Breast epithelium (tissue), 4 donors: ENCODE measurements around the gene IL22. TPM values are rescaled to one million over a fixed set of nuclear protein-coding genes. Genes with fewer than 3 reads are reported as not detected.

ENCODE experiments used
- DNase-seq, 2 donors: peaks; one replicate each; pipeline ENCODE4 v3.0.0-alpha.2; 2019; ENCODE audit warnings: low spot score in 2 of 2
- H3K27ac ChIP-seq, 2 donors: fragments of 200-600 bp; sonication (generic) in 1 of 2; one replicate each; pipeline ENCODE4 v1.5.1; 2016 to 2019; ENCODE audit warnings: mild to moderate bottlenecking in 1 of 2
- H3K27me3 ChIP-seq, 2 donors: fragments of 200-600 bp; sonication (generic) in 1 of 2; one replicate each; pipeline versions ENCODE4 v1.5.1 to v1.6.0; 2017 to 2019; ENCODE audit warnings: control low read depth in 1 of 2, mild to moderate bottlenecking in 1 of 2
- H3K36me3 ChIP-seq: fragments of 200-600 bp; one replicate; pipeline ENCODE4 v1.5.1; 2019
- H3K4me1 ChIP-seq, 2 donors: fragments of 200-600 bp; sonication (generic); one replicate each; pipeline ENCODE4 v1.5.1; 2016 to 2019; ENCODE audit warnings: control low read depth in 1 of 2
- H3K4me3 ChIP-seq, 3 donors: fragments of 200-600 bp; sonication (generic); 1 replicate in 2 of 3; 2 replicates in 1 of 3; pipeline ENCODE4 v1.5.1; 2016 to 2019; ENCODE audit warnings: mild to moderate bottlenecking in 3 of 3, moderate library complexity in 2 of 3
- H3K9me3 ChIP-seq, 2 donors: fragments of 200-600 bp; sonication (generic) in 1 of 2; one replicate each; pipeline ENCODE4 v1.5.1; 2016 to 2019; ENCODE audit warnings: control low read depth in 1 of 2
- POLR2A ChIP-seq: fragments of 450-650 bp; IDR thresholded peaks from one replicate; pipeline ENCODE4 v1.6.1; 2016; ENCODE audit warnings: antibody characterized with exemption, mild to moderate bottlenecking, moderate library complexity
- POLR2AphosphoS5 ChIP-seq, 3 donors: sonication (generic); formaldehyde crosslinking; IDR thresholded peaks; one replicate each; pipeline ENCODE4 v1.6.1; 2017; ENCODE audit warnings: antibody characterized with exemption in 3 of 3
- intact Hi-C: fragments of 100-400 bp; cut with DNase I; formaldehyde crosslinking; loops from one replicate; pipeline ENCODE4 v1.15.1; 2023; ENCODE audit warnings: low total_unique reads
- total RNA-seq, 3 donors: library from RNA; depleted of rRNA; stranded (reverse); fragments of >200 nt; gene quantifications; one replicate each; pipeline ENCODE4 v1.1.0, GENCODE V29; 2016
- TF ChIP-seq, protein P1 (sequence below), 3 donors: fragments of 450-650 bp; IDR thresholded peaks; one replicate each; pipeline ENCODE4 v1.5.1; 2016 to 2017; ENCODE audit warnings: antibody characterized with exemption in 3 of 3, mild to moderate bottlenecking in 3 of 3, moderate library complexity in 3 of 3

IL22 gene
- total RNA-seq, 3 donors from 2014 or later = not detected

DNA sequence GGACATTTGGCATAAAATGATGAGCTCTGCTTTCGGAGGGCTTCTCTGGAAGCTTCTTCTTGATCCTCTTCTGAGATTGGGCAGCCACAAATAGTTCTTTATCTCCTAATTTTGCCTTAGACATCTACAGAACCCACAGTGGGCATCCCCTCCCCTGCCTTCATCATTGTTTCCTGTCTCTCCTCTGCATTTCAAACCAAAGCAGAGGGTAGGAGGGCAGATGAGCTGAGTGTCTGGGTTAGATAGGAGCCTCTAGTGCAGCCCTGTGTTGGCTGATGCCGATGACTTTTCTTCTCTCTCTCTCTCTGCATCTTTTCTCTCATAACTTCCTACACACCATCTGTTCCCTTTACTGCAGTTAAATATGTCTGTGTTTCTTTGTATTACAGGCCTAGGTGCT, 19.3 kb downstream of the IL22 start:
- no peaks in the 10 kb centered on the region for H3K36me3 ChIP-seq
- no peak overlapping the region for H3K4me3 ChIP-seq
- TF ChIP-seq POLR2AphosphoS5 (IDR thresholded peaks at IDR 0.05) (no peak), POLR2A (no peak)
- TF ChIP-seq, protein P1, sequence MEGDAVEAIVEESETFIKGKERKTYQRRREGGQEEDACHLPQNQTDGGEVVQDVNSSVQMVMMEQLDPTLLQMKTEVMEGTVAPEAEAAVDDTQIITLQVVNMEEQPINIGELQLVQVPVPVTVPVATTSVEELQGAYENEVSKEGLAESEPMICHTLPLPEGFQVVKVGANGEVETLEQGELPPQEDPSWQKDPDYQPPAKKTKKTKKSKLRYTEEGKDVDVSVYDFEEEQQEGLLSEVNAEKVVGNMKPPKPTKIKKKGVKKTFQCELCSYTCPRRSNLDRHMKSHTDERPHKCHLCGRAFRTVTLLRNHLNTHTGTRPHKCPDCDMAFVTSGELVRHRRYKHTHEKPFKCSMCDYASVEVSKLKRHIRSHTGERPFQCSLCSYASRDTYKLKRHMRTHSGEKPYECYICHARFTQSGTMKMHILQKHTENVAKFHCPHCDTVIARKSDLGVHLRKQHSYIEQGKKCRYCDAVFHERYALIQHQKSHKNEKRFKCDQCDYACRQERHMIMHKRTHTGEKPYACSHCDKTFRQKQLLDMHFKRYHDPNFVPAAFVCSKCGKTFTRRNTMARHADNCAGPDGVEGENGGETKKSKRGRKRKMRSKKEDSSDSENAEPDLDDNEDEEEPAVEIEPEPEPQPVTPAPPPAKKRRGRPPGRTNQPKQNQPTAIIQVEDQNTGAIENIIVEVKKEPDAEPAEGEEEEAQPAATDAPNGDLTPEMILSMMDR (IDR thresholded peaks at IDR 0.05) = no peak
- H3K27ac ChIP-seq = no peak overlapping the region
- H3K9me3 ChIP-seq = no peaks in the 10 kb centered on the region
- intact Hi-C loops = loop anchor here (1.0 kb wide), 1 partner anchor 11 kb away; no protein-coding TSS in a partner anchor
- no peaks in the 10 kb centered on the region for H3K4me1 ChIP-seq
- no peak for DNase-seq
- H3K27me3 ChIP-seq = no peaks in the 10 kb centered on the region

DNA sequence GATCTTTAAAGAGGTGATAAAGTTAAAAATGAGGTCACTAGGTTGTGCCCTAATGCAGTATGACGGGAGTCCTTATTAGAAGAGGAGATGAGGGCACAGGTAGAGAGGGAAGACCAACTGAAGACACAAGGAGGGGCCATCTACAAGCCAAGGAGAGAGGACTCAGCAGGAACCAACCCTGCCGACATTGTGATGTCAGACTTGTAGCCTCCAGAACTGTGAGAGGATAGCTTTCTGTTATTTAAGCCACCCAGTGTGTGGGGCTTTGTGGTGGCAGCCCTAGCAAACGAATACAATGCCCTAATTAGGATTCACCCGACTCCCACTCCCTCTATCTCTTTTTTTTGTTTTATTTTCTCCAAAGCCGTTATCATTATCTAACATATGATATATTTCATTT, 19.9 kb downstream of the IL22 start:
- no peak for DNase-seq
- intact Hi-C loops = no loop called here
- Histone ChIP-seq H3K27me3 (no peaks in the 10 kb centered on the region), H3K27ac (no peak overlapping the region), H3K4me1 (no peaks in the 10 kb centered on the region), H3K4me3 (no peak overlapping the region), H3K36me3 (no peaks in the 10 kb centered on the region), H3K9me3 (no peaks in the 10 kb centered on the region)
- no peak for TF ChIP-seq POLR2A
- TF ChIP-seq, protein P1 (IDR thresholded peaks at IDR 0.05) = no peak
- no peak for TF ChIP-seq POLR2AphosphoS5 (IDR thresholded peaks at IDR 0.05)

DNA sequence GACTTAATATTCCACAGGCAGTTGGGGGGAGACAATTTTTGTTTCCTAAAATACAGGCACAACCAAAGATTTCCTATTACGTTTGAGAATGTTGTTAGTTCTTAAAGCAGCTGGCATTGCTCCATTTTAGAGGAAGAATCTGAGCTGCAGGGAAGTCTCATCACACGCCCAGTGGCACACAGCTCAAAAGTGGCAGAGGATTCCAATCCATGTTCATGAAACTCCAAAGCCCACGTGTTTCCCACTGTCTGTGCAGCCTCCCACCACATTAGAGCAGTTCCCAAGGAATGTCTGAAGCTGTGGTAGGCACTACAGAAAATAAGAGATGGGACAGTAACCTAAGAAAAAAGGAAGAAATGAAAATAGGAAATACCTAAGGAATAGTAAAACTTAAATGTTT, 21.7 kb downstream of the IL22 start:
- intact Hi-C loops = no loop called here
- DNase-seq = no peak
- no peaks in the 10 kb centered on the region for H3K27me3 ChIP-seq
- H3K9me3 ChIP-seq = no peaks in the 10 kb centered on the region
- no peaks in the 10 kb centered on the region for H3K4me1 ChIP-seq
- H3K4me3 ChIP-seq = no peak overlapping the region
- H3K27ac ChIP-seq = no peak overlapping the region
- TF ChIP-seq, protein P1 (IDR thresholded peaks at IDR 0.05) = no peak
- TF ChIP-seq POLR2AphosphoS5 (IDR thresholded peaks at IDR 0.05) (no peak), POLR2A (no peak)
- H3K36me3 ChIP-seq = no peaks in the 10 kb centered on the region

DNA sequence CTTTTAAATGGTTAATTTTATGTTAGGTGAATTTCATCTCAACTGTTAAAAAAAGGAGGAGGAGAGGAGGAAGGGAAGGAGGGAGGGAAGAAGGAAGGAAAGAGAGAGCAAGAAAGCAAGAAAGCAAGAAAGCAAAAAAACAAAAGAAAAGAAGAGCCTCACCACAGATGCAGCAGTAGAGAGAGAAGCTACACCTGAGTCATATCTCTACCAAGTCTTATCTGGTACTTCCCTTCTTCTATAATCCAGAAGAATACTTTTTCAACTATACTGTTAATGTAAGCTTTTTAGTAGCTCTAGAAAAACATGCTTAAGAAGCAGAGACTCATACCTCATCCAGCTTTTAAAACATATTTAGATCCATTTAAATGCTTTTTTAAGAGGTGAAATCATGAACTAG, 22.2 kb downstream of the IL22 start:
- no peaks in the 10 kb centered on the region for H3K36me3 ChIP-seq
- no peaks in the 10 kb centered on the region for H3K4me1 ChIP-seq
- intact Hi-C loops = no loop called here
- no peak overlapping the region for H3K4me3 ChIP-seq
- TF ChIP-seq POLR2A = no peak
- TF ChIP-seq POLR2AphosphoS5 (IDR thresholded peaks at IDR 0.05) = no peak
- TF ChIP-seq, protein P1 (IDR thresholded peaks at IDR 0.05) = no peak
- no peak for DNase-seq
- no peaks in the 10 kb centered on the region for H3K27me3 ChIP-seq
- H3K27ac ChIP-seq = no peak overlapping the region
- no peaks in the 10 kb centered on the region for H3K9me3 ChIP-seq

DNA sequence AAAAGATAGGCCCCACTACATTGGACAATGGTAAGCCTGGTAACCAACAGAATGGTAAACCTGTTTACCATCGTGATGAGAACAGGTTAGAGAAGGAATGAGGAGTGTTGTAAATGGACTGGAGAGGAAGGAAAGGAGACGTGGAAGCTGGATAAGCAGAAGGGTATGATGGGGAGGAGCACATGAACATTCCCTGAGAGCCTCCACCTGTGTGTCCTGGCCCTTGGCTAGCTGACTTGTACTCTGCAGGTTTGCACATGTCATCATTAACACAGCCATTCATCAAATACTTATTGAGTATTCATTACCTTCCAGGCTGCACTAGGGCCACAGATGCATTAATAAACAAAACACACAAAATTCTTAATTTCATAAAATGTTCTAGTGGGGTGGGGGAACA, 23.4 kb downstream of the IL22 start:
- no peak for DNase-seq
- intact Hi-C loops = no loop called here
- H3K27ac ChIP-seq = no peak overlapping the region
- no peaks in the 10 kb centered on the region for H3K27me3 ChIP-seq
- H3K4me3 ChIP-seq = no peak overlapping the region
- no peaks in the 10 kb centered on the region for H3K36me3 ChIP-seq
- TF ChIP-seq POLR2A = no peak
- TF ChIP-seq POLR2AphosphoS5 (IDR thresholded peaks at IDR 0.05) = no peak
- TF ChIP-seq, protein P1 (IDR thresholded peaks at IDR 0.05) = no peak
- H3K9me3 ChIP-seq = no peaks in the 10 kb centered on the region
- no peaks in the 10 kb centered on the region for H3K4me1 ChIP-seq
